Heart left ventricle (tissue), 16 donors: ENCODE data around the gene KANSL1. TPM values are rescaled to one million over a fixed set of nuclear protein-coding genes. Genes with fewer than 3 reads are reported as not detected.

ENCODE experiments used
- ATAC-seq, 4 donors: fragments of 200-7000 bp; cut with Tn5 transposase; one replicate each; pipeline ENCODE4 v1.9.1; 2020 to 2022; ENCODE audit warnings: moderate library complexity in 4 of 4, mild to moderate bottlenecking in 3 of 4, moderate number of reproducible peaks in 1 of 4
- DNase-seq, 5 donors: peaks; one replicate each; pipeline ENCODE4 v3.0.0-alpha.2; 2020
- H3K27ac ChIP-seq, 12 donors: fragments of 200-600 bp; sonication (generic) in 4 of 12; one replicate each; pipeline versions ENCODE4 v1.5.0 to v1.8.0; 2016 to 2022; ENCODE audit warnings: mild to moderate bottlenecking in 2 of 12
- H3K27me3 ChIP-seq, 9 donors: fragments of 200-600 bp; sonication (generic) in 2 of 9; one replicate each; pipeline versions ENCODE4 v1.5.1 to v1.8.0; 2016 to 2022; ENCODE audit warnings: mild to moderate bottlenecking in 3 of 9
- H3K36me3 ChIP-seq, 9 donors: fragments of 200-600 bp; sonication (generic) in 2 of 9; one replicate each; pipeline versions ENCODE4 v1.5.0 to v1.8.0; 2018 to 2022; ENCODE audit warnings: mild to moderate bottlenecking in 2 of 9
- H3K4me1 ChIP-seq, 12 donors: fragments of 200-600 bp; sonication (generic) in 4 of 12; one replicate each; pipeline versions ENCODE4 v1.5.0 to v1.8.0; 2016 to 2022; ENCODE audit warnings: mild to moderate bottlenecking in 3 of 12
- H3K4me3 ChIP-seq, 12 donors: fragments of 200-600 bp; sonication (generic) in 4 of 12; one replicate each; pipeline versions ENCODE4 v1.5.0 to v1.8.0; 2017 to 2022; ENCODE audit warnings: mild to moderate bottlenecking in 9 of 12, moderate library complexity in 4 of 12
- H3K9me3 ChIP-seq, 12 donors: fragments of 200-600 bp; sonication (generic) in 4 of 12; one replicate each; pipeline versions ENCODE4 v1.5.0 to v1.8.0; 2016 to 2022; ENCODE audit warnings: mild to moderate bottlenecking in 1 of 12
- POLR2A ChIP-seq, 2 donors: fragments of 450-650 bp; IDR thresholded peaks; one replicate each; pipeline ENCODE4 v1.6.1; 2017; ENCODE audit warnings: antibody characterized with exemption in 2 of 2, mild to moderate bottlenecking in 2 of 2, moderate library complexity in 2 of 2
- WGBS, 4 donors: extraction: QIAGEN DNeasy Blood & Tissue Kit in 2 of 4; methylation state at CpG; one replicate each; pipeline versions ENCODE4 v1.1.5 to v1.1.7; 2013 to 2018; 5-methylcytosine and 5-hydroxymethylcytosine counted together
- intact Hi-C, 10 donors: fragments of 100-400 bp; cut with DNase I; formaldehyde crosslinking; loops; one replicate each; pipeline versions ENCODE4 v1.11.1 to v1.14.2; 2022
- polyA plus RNA-seq, 2 donors: library from polyadenylated mRNA; stranded (reverse); fragments of 200-250 nt; gene quantifications; one replicate each; pipeline ENCODE4 v1.2.3, GENCODE V29; 2013
- total RNA-seq, 9 donors: library from RNA; depleted of rRNA in 2 of 9; stranded (reverse); fragments of >200 nt in 2 of 9; fragmentation: NEBNext Ultra II Directional in 3 of 9; extraction: Animal tissue kit (Norgen Biotek cat#: 25700) in 3 of 9; gene quantifications; one replicate each; pipeline versions ENCODE4 v1.1.0 to v1.2.4, GENCODE V29; 2016 to 2023
- TF ChIP-seq, protein P1 (sequence below), 12 donors: fragments of 200-600 bp; sonication (generic) in 4 of 12; IDR thresholded peaks; one replicate each; pipeline versions ENCODE4 v1.5.0 to v1.8.0; 2018 to 2022; ENCODE audit warnings: antibody characterized with exemption in 12 of 12, mild to moderate bottlenecking in 5 of 12
- donor health status: ischemic (EF 13 %, LVEDD 7.1; RV severe dilation, severe dysfunction).
- donor health status: healthy with polysubstance abuse.
- donor health status: DM: no; HTN: yes; CAD: no.
- donor health status: DM: no; HTN: no; CAD: no.
- donor health status: ischemic (EF 25% LVEDD 6.9; RV normal size, moderate dysfunction).
- donor health status: ischemic (EF 25% LVEDD 5.7; RV mildly dilated, moderate dysfunction).
- donor health status: healthy.
- donor health status: DM: yes; HTN: yes; CAD: no.
- donor health status: ischemic (EF 35%, LVEDD 5.7; RV mildly dilated, moderate dysfunction).
- donor health status: nonischemic (EF 11% LVEDD 7.7; RV severe dilation, severe dysfunction).
- donor health status: DM: yes; HTN: yes; CAD: no.
- donor health status: PGD.
- donor health status: ischemic (EF 29% LVEDD 5.4; RV normal size, mild dysfunction).
- donor health status: nonischemic (EF 23%, LVEDD 6.1; RV moderate dilation, normal function).

The KANSL1 gene
- total and polyA plus RNA-seq, 11 donors = 13.7 to 57.2 (median 28.9) TPM

- Histone ChIP-seq H3K4me1 (peaks cover 0 to 47% (median 19%) of the 10 kb centered on the region in 12 donors), H3K27ac (no peak overlapping the region), H3K36me3 (peaks cover 0 to 24% (median 14%) of the 10 kb centered on the region in 9 donors), H3K9me3 (no peaks in the 10 kb centered on the region), H3K4me3 (no peak overlapping the region), H3K27me3 (no peaks in the 10 kb centered on the region)
- intact Hi-C loops = no loop called here
- TF ChIP-seq, protein P1, sequence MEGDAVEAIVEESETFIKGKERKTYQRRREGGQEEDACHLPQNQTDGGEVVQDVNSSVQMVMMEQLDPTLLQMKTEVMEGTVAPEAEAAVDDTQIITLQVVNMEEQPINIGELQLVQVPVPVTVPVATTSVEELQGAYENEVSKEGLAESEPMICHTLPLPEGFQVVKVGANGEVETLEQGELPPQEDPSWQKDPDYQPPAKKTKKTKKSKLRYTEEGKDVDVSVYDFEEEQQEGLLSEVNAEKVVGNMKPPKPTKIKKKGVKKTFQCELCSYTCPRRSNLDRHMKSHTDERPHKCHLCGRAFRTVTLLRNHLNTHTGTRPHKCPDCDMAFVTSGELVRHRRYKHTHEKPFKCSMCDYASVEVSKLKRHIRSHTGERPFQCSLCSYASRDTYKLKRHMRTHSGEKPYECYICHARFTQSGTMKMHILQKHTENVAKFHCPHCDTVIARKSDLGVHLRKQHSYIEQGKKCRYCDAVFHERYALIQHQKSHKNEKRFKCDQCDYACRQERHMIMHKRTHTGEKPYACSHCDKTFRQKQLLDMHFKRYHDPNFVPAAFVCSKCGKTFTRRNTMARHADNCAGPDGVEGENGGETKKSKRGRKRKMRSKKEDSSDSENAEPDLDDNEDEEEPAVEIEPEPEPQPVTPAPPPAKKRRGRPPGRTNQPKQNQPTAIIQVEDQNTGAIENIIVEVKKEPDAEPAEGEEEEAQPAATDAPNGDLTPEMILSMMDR (IDR thresholded peaks at IDR 0.05) = no peak
- TF ChIP-seq POLR2A (IDR thresholded peaks at IDR 0.05) = no peak
- ATAC-seq (peak in 1 of 4 donors; percentile 29), DNase-seq (no peak)
- WGBS, 4 donors = 72 to 98% (median 88%) methylated on average over 4 of the region's 4 CpGs
These were observed 106.4 kb downstream of the KANSL1 start for GRCh38 chr17:46086821-46087220.

- Histone ChIP-seq H3K4me3 (no peak overlapping the region), H3K9me3 (no peaks in the 10 kb centered on the region), H3K27me3 (no peaks in the 10 kb centered on the region), H3K27ac (no peak overlapping the region), H3K36me3 (peaks cover 0 to 24% (median 9%) of the 10 kb centered on the region in 9 donors), H3K4me1 (peaks cover 0 to 50% (median 23%) of the 10 kb centered on the region in 12 donors)
- TF ChIP-seq, protein P1 (IDR thresholded peaks at IDR 0.05) = no peak
- no peak for TF ChIP-seq POLR2A (IDR thresholded peaks at IDR 0.05)
- no peak for DNase-seq
- intact Hi-C loops = no loop called here
- WGBS, 4 donors = 87 to 91% (median 90%) methylated on average over 6 of the region's 6 CpGs
- no peak for ATAC-seq
These were observed 107.7 kb downstream of the KANSL1 start for GRCh38 chr17:46085522-46085921.

DNA sequence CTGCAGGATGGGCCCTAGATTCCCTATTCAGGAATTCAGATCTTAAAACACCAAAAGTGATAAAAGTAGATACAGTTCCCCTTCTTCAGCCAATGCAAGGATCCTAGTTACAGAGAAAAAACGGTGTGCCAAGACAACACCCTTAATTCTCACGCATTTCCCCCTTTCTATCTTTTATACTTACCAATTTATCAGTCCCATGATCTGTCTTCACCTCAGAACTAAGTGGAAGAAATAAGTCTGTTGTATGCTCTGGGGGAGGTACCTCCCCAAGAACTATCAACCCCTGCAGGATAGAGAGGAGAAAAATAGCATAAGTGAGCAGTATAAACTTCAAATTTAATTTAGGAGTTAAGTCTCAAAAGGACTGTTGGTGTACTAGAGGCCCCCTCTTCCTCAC is 111.0 kb downstream of the KANSL1 start:
- DNase-seq = no peak
- 42 to 59% (median 45%) methylated on average over 2 of the region's 2 CpGs for WGBS, 4 donors
- ATAC-seq = no peak
- peaks cover 0 to 32% (median 18%) of the 10 kb centered on the region in 9 donors for H3K36me3 ChIP-seq
- TF ChIP-seq, protein P1 (IDR thresholded peaks at IDR 0.05) = no peak
- TF ChIP-seq POLR2A (IDR thresholded peaks at IDR 0.05) = no peak
- intact Hi-C loops = no loop called here
- peaks cover 0 to 61% (median 23%) of the 10 kb centered on the region in 12 donors for H3K4me1 ChIP-seq
- H3K9me3 ChIP-seq = no peaks in the 10 kb centered on the region
- no peaks in the 10 kb centered on the region for H3K27me3 ChIP-seq
- H3K27ac ChIP-seq = no peak overlapping the region
- H3K4me3 ChIP-seq = no peak overlapping the region

DNA sequence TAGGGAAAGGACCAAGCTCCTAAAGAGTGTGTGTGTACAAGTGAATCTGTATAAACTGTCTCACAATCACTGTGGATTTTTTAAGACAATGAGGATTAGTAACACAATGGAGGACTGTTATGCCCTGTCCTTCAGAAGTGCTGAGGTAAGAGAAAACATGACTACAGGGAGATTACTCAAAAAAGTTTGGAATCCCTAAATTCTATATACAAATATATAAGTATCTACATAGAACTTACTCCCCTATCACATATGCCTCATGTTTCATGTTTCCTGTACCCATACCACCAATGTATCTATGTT is 112.3 kb downstream of the KANSL1 start:
- Histone ChIP-seq H3K27me3 (no peaks in the 10 kb centered on the region), H3K4me1 (peaks cover 0 to 54% (median 20%) of the 10 kb centered on the region in 12 donors), H3K9me3 (no peaks in the 10 kb centered on the region), H3K36me3 (peaks cover 0 to 32% (median 18%) of the 10 kb centered on the region in 9 donors), H3K4me3 (no peak overlapping the region), H3K27ac (no peak overlapping the region)
- TF ChIP-seq POLR2A (IDR thresholded peaks at IDR 0.05) = no peak
- TF ChIP-seq, protein P1 (IDR thresholded peaks at IDR 0.05) = no peak
- DNase-seq (no peak), ATAC-seq (no peak)
- intact Hi-C loops = no loop called here
